H9 (cell line): ENCODE data around the gene CREB5. TPM values are rescaled to one million over a fixed set of nuclear protein-coding genes. Genes with fewer than 3 reads are reported as not detected.

Experiments
- DNase-seq: peaks from one replicate; pipeline ENCODE4 v3.0.0-alpha.2; 2017
- H2AFZ ChIP-seq: one replicate; pipeline ENCODE4 v1.6.1; 2013; ENCODE audit warnings: mild to moderate bottlenecking, low read length, control low read depth, moderate library complexity
- H2AK5ac ChIP-seq: 2 replicates; pipeline ENCODE4 v1.6.1; 2013; ENCODE audit warnings: low read length, control low read depth, mixed read lengths; ENCODE audit not compliant: insufficient read length
- H2BK120ac ChIP-seq: one replicate; pipeline ENCODE4 v1.6.1; 2013; ENCODE audit warnings: low read depth, mild to moderate bottlenecking, low read length, control low read depth, inconsistent platforms; ENCODE audit not compliant: poor library complexity, severe bottlenecking
- H2BK12ac ChIP-seq: 2 replicates; pipeline ENCODE4 v1.6.1; 2013; ENCODE audit warnings: low read length, control low read depth, mixed read lengths, low read depth; ENCODE audit not compliant: insufficient read length
- H2BK15ac ChIP-seq: 2 replicates; pipeline ENCODE4 v1.6.1; 2013; ENCODE audit warnings: low read depth, low read length, control low read depth
- H2BK20ac ChIP-seq: one replicate; pipeline ENCODE4 v1.6.1; 2013; ENCODE audit warnings: low read depth, mild to moderate bottlenecking, low read length, control low read depth, inconsistent platforms; ENCODE audit not compliant: poor library complexity, severe bottlenecking
- H2BK5ac ChIP-seq: 2 replicates; pipeline ENCODE4 v1.6.1; 2013; ENCODE audit warnings: low read length, control low read depth, mixed read lengths; ENCODE audit not compliant: insufficient read length
- H3K14ac ChIP-seq: 2 replicates; pipeline ENCODE4 v1.6.1; 2013; ENCODE audit warnings: low read length, control low read depth; ENCODE audit not compliant: insufficient read depth
- H3K18ac ChIP-seq: 2 replicates; pipeline ENCODE4 v1.6.1; 2013; ENCODE audit warnings: low read depth, mild to moderate bottlenecking, mixed read lengths, low read length, control low read depth; ENCODE audit not compliant: insufficient read length
- H3K23ac ChIP-seq: 2 replicates; pipeline ENCODE4 v1.6.1; 2013; ENCODE audit warnings: low read length, control low read depth, mixed read lengths, low read depth; ENCODE audit not compliant: insufficient read length
- H3K23me2 ChIP-seq: 2 replicates; pipeline ENCODE4 v1.6.1; 2013; ENCODE audit warnings: low read depth, mild to moderate bottlenecking, mixed read lengths, low read length, control low read depth; ENCODE audit not compliant: insufficient read length, poor library complexity, severe bottlenecking
- H3K27ac ChIP-seq: 2 replicates; pipeline ENCODE4 v1.5.1; 2013; ENCODE audit warnings: low read length, control low read depth, mixed read lengths, low read depth; ENCODE audit not compliant: insufficient read length
- H3K27me3 ChIP-seq: 2 replicates; pipeline ENCODE4 v1.6.1; 2013; ENCODE audit warnings: low read length, control low read depth, inconsistent platforms; ENCODE audit not compliant: insufficient read depth
- H3K4ac ChIP-seq: 2 replicates; pipeline ENCODE4 v1.6.1; 2013; ENCODE audit warnings: low read depth, mild to moderate bottlenecking, control low read depth, inconsistent platforms, low read length, moderate library complexity
- H3K4me1 ChIP-seq: 2 replicates; pipeline ENCODE4 v1.6.1; 2013; ENCODE audit warnings: low read length, control low read depth, inconsistent platforms; ENCODE audit not compliant: insufficient read depth
- H3K4me2 ChIP-seq: 2 replicates; pipeline ENCODE4 v1.6.1; 2013; ENCODE audit warnings: low read length, control low read depth, mixed read lengths; ENCODE audit not compliant: insufficient read length, insufficient read depth
- H3K56ac ChIP-seq: 2 replicates; pipeline ENCODE4 v1.6.1; 2013; ENCODE audit warnings: low read depth, mild to moderate bottlenecking, mixed read lengths, low read length, control low read depth; ENCODE audit not compliant: insufficient read length
- H3K79me1 ChIP-seq: 2 replicates; pipeline ENCODE4 v1.6.1; 2013; ENCODE audit warnings: low read depth, mild to moderate bottlenecking, moderate library complexity, low read length, control low read depth, inconsistent platforms; ENCODE audit not compliant: insufficient read depth, poor library complexity, severe bottlenecking
- H3K79me2 ChIP-seq: 2 replicates; pipeline ENCODE4 v1.6.1; 2013; ENCODE audit warnings: low read length, control low read depth, inconsistent platforms; ENCODE audit not compliant: insufficient read depth
- H3K9ac ChIP-seq: 2 replicates; pipeline ENCODE4 v1.6.1; 2013; ENCODE audit warnings: low read length, control low read depth, mixed read lengths; ENCODE audit not compliant: insufficient read length; ENCODE audit errors: extremely low read depth
- H3K9me3 ChIP-seq: one replicate; pipeline ENCODE4 v1.6.1; 2013; ENCODE audit warnings: low read depth, low read length, inconsistent platforms; ENCODE audit not compliant: control insufficient read depth
- H3T11ph ChIP-seq: one replicate; pipeline ENCODE4 v1.6.1; 2013; ENCODE audit warnings: mild to moderate bottlenecking, low read length, control low read depth, inconsistent platforms
- H4K20me1 ChIP-seq: one replicate; pipeline ENCODE4 v1.6.1; 2013; ENCODE audit not compliant: control insufficient read depth, insufficient read length, insufficient read depth
- H4K5ac ChIP-seq: 2 replicates; pipeline ENCODE4 v1.6.1; 2013; ENCODE audit warnings: low read depth, mild to moderate bottlenecking, mixed read lengths, low read length, control low read depth; ENCODE audit not compliant: insufficient read length
- H4K8ac ChIP-seq: replicated peaks from 2 replicates; pipeline ENCODE4 v1.6.1; 2013; ENCODE audit warnings: low read length, control low read depth, mixed read lengths, low read depth; ENCODE audit not compliant: insufficient read length
- H4K91ac ChIP-seq: 2 replicates; pipeline ENCODE4 v1.6.1; 2013; ENCODE audit warnings: low read depth, mild to moderate bottlenecking, moderate library complexity, mixed read lengths, low read length, control low read depth; ENCODE audit not compliant: insufficient read length
- H3K27ac Mint-ChIP-seq, 3 experiments: 2 replicates in 2 of 3; 3 replicates in 1 of 3; pipeline ENCODE4 v1.8.0; 2020 to 2021; ENCODE audit warnings: mixed read lengths in 3 of 3, mild to moderate bottlenecking in 1 of 3, moderate library complexity in 1 of 3
- H3K27me3 Mint-ChIP-seq: 2 replicates; pipeline ENCODE4 v1.8.0; 2021; ENCODE audit warnings: low read depth, mild to moderate bottlenecking, moderate library complexity, mixed read lengths
- H3K36me3 Mint-ChIP-seq, 3 experiments: 2 replicates in 2 of 3; 3 replicates in 1 of 3; pipeline ENCODE4 v1.8.0; 2020 to 2021; ENCODE audit warnings: low read depth in 3 of 3, mixed read lengths in 3 of 3; ENCODE audit not compliant: insufficient read depth in 1 of 3
- H3K4me1 Mint-ChIP-seq, 2 experiments: 2 replicates each; pipeline ENCODE4 v1.8.0; 2020; ENCODE audit warnings: mixed read lengths in 2 of 2
- H3K4me3 Mint-ChIP-seq, 2 experiments: 2 replicates in 1 of 2; 3 replicates in 1 of 2; pipeline ENCODE4 v1.8.0; 2020 to 2021; ENCODE audit warnings: mild to moderate bottlenecking in 2 of 2, mixed read lengths in 2 of 2, moderate library complexity in 1 of 2
- H3K9me3 Mint-ChIP-seq, 2 experiments: 2 replicates in 1 of 2; 3 replicates in 1 of 2; pipeline ENCODE4 v1.8.0; 2020; ENCODE audit warnings: mild to moderate bottlenecking in 2 of 2, mixed read lengths in 2 of 2, moderate library complexity in 1 of 2
- CTCF ChIP-seq: fragments of 200-600 bp; sonication (generic); conservative IDR thresholded peaks from 3 replicates; pipeline ENCODE4 v1.8.0; 2021; ENCODE audit warnings: antibody characterized with exemption, mild to moderate bottlenecking
- WGBS: extraction: QIAGEN DNeasy Blood & Tissue Kit; methylation state at CpG from one replicate; pipeline ENCODE4 v1.1.7; 2013; ENCODE audit warnings: missing lambda C conversion rate, low lambda C conversion rate, mixed read lengths; ENCODE audit not compliant: insufficient read length; ENCODE audit errors: extremely low coverage; 5-methylcytosine and 5-hydroxymethylcytosine counted together
- total RNA-seq: library from RNA; stranded (reverse); gene quantifications from 2 replicates; pipeline ENCODE4 v1.2.1, GENCODE V29; 2021

Gene CREB5
- total RNA-seq, 1 experiment from 2014 or later, result 4.0 TPM

GRCh38 chr7:28629216-28629842 lies 217.0 kb downstream of the CREB5 start:
- no CpG with 5 or more reads among the region's 4 CpGs for WGBS
- no peak overlapping the region; a peak in 1 of 7 replicates for H3K27ac Mint-ChIP-seq

More at GRCh38 chr7:28629216-28629842, 217.0 kb downstream of the CREB5 start:
- Histone ChIP-seq H4K8ac (no peak overlapping the region), H3K27ac (no peak overlapping the region), H2BK15ac (no peak overlapping the region), H3K27me3 (no peaks in the 10 kb centered on the region), H2BK5ac (no peak overlapping the region), H4K5ac (no peak overlapping the region), H4K91ac (no peak overlapping the region), H2BK120ac (no peak overlapping the region), H3K14ac (no peak overlapping the region), H3K4ac (no peak overlapping the region), H3K18ac (no peak overlapping the region), H3K79me2 (no peaks in the 10 kb centered on the region), H3K56ac (no peak overlapping the region), H3K9ac (no peak overlapping the region), H3K4me2 (no peak overlapping the region), H2AFZ (no peak overlapping the region), H3K9me3 (no peaks in the 10 kb centered on the region), H4K20me1 (no peaks in the 10 kb centered on the region), H3K23ac (no peak overlapping the region), H2BK20ac (no peak overlapping the region), H3K23me2 (no peaks in the 10 kb centered on the region), H3K4me1 (no peaks in the 10 kb centered on the region), H3T11ph (no peak overlapping the region), H3K79me1 (no peaks in the 10 kb centered on the region), H2BK12ac (no peak overlapping the region), H2AK5ac (no peak overlapping the region)
- TF ChIP-seq CTCF, result no peak
- H3K4me1 Mint-ChIP-seq, result peaks cover 12 to 18% of the 10 kb centered on the region in 2 experiments
- no peaks in the 10 kb centered on the region for H3K9me3 Mint-ChIP-seq
- peaks cover 2% of the 10 kb centered on the region; the same call in 1 of the 2 replicates for H3K27me3 Mint-ChIP-seq
- no peak overlapping the region for H3K4me3 Mint-ChIP-seq
- no peak for DNase-seq
- H3K36me3 Mint-ChIP-seq, result no peaks in the 10 kb centered on the region
